HG02840 (cell line): Measurements from ENCODE around the gene TRDN.

Experiments used
- ATAC-seq: cut with Tn5 transposase; IDR thresholded peaks from one replicate; pipeline ENCODE4 v1.9.1; 2021; ENCODE audit warnings: mild to moderate bottlenecking, moderate library complexity, moderate number of reproducible peaks; ENCODE audit not compliant: unreplicated experiment, low FRiP score

TRDN gene, protein sequence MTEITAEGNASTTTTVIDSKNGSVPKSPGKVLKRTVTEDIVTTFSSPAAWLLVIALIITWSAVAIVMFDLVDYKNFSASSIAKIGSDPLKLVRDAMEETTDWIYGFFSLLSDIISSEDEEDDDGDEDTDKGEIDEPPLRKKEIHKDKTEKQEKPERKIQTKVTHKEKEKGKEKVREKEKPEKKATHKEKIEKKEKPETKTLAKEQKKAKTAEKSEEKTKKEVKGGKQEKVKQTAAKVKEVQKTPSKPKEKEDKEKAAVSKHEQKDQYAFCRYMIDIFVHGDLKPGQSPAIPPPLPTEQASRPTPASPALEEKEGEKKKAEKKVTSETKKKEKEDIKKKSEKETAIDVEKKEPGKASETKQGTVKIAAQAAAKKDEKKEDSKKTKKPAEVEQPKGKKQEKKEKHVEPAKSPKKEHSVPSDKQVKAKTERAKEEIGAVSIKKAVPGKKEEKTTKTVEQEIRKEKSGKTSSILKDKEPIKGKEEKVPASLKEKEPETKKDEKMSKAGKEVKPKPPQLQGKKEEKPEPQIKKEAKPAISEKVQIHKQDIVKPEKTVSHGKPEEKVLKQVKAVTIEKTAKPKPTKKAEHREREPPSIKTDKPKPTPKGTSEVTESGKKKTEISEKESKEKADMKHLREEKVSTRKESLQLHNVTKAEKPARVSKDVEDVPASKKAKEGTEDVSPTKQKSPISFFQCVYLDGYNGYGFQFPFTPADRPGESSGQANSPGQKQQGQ

DNA sequence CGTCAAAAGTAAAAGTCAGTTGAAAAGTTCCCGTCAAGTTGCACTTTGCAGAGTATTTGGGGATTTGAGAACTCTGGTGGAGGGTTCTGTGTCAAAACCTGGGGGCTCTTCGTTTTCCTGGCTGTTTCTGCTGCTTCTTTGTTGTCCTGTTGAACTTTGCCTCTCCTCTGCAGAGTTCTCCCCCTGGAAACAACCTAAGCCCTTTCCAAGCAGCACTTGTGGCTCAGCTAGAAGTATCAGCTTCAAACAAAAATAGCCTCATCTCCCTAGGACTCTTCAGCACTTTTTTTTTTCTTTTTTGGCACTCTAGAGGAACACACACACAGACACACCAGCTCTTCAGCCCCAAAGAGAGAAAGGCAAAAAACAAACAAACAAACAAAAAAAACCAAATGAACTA is at the start of gene TRDN:
TSS of gene TRDN (minus strand) at position 169 of the 400 bp plus-strand sequence. CDS start 175 bp downstream, outside the sequence.
- no peak for ATAC-seq

DNA sequence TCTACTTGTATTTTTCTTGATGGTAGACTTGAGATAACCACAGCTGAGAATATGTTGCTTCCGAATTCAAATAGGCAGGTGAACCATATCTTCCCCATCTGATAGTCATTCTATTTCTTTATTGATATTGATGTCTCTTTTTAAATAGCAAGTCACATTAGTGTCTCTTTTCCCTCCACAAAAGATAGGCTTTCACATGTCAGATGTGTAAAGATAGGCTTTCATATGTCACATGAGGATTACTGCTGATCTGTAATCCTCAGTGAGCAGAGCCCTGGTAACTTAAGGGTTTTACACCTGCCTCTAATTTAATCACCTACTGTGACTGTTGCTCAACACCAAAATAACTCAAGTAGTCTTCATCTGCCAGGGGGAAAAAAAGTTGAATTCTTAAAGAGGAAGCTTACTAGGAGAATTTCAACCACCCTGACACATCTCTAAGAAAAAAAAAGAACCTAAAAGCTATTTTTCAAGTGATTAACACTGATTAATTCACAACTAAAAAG is 45.3 kb upstream of the TRDN start:
- no peak for ATAC-seq

DNA sequence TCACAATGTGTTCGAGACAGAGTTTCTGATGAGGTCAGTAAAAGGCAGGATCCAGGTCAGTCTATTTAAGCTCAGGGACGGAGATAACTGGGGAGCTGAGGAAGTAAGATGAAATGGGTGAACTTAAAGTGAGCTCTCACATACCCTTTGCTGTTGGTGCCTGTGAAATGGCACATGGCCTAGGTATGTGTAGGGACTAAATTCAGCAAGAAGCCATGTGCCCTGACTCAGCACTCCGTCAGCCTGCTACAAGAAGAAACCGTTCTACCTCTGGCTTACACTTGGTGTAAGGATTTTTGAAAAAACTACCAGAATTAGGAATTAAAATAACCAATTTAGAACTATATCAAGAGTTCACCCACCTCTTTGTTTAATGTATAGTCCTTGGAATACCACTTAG is 41.1 kb upstream of the TRDN start:
- ATAC-seq = no peak

DNA sequence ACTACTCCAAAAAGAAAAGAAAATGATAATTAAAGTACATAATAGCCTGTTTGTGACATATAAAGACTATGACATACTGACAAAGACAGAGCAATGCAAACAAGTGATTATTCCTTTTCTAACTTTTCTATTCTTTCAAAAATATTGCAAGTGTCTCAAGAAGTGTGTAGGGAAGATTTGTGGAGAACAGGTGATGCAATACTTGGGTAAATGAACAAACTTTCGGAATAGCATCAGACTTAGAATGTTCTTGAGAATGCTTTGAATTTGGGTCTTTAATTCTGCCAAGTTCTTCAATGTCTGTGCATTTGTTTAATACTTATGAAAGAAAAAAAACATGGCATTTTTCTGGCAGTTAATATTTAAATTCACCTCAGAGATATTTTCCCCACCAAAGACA is 40.0 kb upstream of the TRDN start:
- no peak for ATAC-seq

DNA sequence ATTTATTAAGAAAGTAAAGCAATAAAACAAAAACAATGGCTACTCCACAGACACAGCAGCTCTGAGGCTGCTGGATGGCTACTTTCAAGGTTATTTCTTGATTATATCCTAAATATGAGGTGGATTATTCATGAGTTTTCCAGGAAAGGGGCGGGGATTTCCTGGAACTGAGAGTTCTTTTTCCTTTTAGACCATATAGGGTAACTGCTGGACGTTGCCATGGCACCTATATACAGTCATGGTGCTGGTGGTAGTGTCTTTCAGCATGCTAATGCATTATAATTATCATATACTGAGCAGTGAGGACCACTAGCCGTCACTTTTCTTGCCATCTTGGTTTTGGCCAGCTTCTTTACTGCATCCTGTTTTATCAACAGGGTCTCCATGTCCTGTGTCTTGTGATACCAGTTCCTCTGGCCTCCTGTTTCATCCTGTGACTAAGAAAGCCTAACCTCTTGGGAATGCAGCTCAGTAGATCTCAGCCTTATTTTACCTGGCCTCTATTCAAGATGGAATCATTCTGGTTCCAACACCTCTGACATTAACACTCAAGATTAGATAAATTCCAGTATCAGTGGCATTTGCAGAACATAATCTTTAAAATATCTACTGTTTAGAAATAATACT is 32.3 kb upstream of the TRDN start:
- no peak for ATAC-seq

DNA sequence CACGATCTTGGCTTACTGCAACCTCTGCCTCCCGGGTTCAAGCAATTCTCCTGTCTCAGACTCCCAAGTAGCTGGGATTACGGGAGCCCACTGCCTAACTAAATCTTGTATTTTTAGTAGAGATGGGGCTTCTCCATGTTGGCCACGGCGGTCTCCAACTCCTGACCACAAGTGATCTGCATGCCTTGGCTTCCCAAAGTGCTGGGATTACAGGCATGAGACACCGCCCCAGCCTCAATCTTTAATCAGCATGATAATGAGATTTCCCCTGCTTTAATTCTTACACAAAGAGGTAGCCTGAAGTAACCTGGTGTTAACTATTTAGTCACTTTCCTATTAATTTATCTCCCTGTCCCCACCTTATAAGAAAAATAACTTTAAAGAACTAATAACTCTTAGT is 31.3 kb upstream of the TRDN start:
- no peak for ATAC-seq

DNA sequence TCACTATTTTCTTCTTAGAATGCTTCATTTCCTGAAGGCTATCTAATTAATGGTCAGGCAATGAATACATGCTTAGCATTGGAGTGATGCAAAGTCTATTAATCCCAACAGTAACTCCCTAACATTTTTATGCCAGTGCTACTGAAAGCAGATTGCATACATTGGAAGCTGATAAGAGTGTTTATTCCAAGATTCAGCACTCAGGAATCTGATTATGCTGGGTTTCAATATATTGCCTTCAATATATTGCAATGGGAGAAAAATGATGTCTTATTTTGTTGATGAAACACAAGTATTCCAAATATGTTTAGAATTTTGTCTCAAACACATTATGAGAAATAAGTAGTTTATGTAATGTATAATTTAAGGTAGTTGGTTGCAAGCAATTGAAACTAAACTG is 26.7 kb upstream of the TRDN start:
- no peak for ATAC-seq

DNA sequence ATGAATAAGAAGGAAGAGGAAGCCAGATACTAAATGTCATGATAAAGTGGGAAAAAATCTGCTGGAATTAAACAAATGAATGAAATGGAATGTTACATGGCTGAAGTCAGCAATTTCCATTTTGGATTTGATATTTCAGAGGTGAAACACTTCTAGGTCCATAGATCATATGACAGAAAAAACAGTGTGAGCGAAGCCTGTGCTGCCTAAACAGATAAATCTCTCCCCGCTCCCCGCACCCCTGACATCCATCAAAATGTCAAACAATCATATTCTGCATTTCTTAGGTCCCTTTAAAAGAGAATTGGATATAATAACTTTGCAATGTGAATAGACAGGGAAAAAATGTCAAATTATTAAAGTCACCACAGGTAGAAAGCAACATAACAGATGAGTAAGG is 26.0 kb upstream of the TRDN start:
- ATAC-seq = no peak

DNA sequence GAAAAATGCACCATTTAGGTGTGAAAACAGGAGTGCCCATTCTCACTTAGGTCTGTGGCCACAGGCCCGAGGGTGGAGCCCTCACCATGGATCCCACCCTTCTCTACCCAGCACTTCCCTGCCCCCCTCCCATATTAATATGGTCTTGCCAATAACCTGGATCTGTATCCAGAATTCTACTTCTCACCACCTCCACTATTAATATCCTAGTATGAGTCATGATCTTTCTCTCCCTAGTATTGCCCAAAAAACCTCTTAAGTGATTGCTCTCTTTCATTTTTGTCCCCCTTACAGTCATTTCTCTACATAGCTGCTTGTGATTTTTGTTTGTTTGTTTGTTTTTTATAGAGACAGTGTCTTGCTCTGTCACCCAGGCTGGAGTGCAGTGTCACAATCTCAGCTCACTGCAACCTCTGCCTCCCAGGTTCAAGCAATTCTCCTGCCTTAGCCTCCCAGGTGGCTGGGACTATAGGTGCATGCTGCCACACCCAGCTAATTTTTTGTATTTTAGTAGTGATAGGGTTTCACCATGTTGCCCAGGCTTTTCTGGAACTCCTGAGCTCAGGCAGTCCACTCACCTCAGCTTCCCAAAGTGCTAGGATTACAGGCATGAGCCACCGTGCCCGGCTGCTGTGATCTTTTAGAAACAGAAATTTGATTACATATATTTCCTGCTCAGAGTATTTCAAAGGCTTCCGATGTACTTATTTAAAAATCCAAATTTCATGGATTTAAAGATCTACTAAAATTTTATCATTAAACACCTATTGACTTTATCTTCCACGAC is 24.5 kb upstream of the TRDN start:
- ATAC-seq = no peak

DNA sequence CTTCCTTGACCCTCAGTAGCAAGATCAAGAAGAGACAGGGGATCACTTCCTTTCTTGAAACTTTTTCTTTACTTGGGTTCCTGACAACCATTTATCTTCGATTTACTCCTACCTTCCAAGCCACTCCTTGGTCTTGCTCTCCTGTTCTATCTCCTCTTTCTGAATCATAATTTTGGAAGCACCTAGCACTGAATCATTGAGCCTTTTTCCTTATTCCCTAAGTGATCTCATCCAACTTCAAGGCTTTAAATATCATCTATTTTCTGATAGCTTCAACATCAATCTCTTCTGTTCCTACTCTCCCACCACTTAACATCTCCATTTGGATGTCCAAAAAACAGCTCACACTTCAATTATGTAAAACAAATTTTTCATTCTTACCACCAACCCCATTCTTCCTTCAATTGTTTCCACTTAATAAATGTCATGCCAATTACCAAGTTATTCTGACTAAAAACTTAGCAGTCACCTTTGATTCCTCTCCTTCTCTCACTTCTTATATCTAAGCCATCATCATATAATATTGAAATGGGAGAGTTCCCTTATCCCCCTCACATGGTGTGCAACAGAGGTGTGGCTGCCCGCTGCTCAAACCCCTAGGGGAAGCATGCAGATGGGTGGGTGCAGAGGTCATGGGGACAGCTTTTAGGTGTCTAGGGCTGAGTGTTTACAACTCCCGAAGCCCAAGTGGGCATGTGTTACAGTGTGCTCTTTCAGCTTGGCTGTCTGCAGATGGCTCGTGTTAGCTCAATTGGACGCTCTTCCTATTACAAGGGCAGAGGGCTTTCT is 23.4 kb upstream of the TRDN start:
- no peak for ATAC-seq

DNA sequence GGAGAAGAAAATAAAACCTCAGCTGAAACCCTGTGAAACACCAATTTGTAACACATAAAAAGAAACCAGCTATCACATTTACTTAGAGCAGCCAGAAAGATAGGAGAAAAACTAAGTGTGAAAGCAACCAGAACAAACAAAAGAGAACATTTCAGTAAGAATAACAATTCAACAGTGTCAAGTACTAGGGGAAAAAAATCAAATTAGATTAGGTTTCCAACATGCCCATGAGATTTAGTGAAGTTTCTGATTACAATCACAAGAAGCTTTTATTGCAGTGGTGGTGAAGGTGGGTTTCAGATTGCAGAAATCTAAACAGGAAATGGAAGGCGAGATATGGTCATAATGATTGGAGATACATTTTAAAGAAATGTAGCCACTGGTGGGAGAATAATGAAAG is 22.1 kb upstream of the TRDN start:
- ATAC-seq = no peak

DNA sequence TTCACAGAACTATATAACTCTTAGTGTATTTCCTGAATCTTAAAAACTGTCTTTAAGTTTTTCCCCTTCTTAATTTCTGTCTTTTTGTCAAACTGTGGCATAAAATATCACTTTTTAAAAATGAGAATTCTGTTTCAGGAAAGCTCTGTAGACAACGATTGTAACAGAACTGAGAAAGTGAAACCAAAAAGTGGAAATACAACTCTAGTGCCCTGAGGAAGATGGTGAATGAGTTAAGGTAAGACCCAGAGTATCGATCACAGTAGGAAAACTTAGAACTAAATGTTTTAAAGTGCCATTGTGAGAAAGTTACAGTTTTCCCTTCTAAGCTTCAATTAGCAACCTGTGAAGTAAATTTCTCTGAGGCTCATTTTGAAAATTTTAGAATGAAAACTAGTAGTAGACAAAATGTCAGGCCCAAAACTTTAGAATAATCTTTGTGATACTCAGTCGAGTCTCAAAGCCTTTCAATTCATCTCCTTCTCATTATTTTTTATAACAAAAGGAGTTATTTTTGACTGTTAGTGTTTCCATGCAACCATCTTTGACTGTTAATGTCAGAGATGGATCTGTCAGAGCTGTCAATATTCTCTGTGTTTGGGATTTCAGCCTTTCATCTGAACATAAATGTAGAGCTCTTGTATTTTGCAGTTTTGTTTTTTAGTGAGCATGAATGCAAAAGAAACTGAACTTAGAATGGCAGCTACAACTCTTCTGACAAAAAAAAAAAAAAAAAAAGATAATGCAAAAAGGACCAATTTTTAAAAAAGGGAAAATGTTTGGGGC is 19.0 kb upstream of the TRDN start:
- no peak for ATAC-seq

DNA sequence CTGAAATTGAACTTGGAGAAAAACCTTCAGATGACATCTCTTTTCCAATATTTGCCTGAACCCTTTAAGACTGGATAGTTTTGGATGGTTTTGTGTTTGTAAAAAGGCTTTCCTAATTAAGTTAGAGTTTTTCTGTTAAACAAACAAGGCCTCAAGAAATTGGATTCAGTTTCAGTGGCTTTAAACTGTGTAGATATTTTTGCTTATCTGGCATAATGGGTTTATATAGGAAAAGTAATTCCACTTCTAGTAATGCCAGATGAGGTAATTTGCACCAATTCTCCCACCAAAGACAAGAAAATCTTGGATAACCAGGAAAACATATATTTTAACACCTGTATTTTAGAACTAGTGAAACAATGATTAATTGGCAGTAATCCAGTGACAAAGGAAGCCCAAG is 12.0 kb upstream of the TRDN start:
- no peak for ATAC-seq

DNA sequence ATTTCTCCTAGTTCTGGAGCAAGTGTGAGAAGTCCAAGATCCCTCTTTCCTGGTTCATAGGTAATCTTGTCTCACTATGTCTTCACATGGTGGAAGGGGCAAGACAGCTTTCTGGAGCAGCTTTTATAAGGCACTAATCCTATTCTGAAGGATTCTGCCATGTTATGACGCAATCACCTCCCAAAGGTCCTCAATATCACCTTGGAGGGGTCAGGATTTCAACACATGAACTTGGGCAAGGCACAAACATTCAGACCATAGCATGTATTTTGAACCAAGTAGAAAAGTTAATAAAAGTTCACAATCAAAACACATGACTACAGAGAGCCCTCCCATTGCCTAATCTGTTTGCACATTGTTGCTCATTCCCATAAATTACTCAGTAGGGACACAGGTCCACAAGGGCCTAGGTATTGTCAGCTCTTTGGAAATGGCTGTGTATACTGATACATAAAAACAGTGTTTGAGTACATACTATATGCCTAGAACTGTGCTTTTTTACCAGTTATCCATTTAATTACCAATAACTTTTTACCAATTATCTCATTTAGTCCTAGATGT is 11.3 kb upstream of the TRDN start:
- no peak for ATAC-seq

DNA sequence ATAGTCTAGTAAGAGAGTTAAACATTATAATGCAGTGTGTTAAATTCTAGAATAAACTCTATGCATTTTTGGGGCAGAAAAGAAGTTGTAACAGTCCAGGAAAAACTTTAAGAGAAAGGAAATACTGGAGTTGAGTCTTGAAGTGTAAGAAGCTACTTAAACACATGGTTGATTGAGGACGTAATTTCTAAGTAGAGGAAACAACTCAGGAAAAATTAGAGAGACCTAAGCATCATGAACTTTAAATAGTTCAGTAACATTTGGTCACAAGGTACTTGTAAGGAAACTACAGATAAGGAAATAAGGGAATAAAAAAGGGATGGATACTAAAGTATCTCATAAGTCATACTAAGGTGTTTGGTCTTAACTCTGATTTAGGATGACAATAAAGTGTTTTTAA is 4.7 kb upstream of the TRDN start:
- no peak for ATAC-seq

DNA sequence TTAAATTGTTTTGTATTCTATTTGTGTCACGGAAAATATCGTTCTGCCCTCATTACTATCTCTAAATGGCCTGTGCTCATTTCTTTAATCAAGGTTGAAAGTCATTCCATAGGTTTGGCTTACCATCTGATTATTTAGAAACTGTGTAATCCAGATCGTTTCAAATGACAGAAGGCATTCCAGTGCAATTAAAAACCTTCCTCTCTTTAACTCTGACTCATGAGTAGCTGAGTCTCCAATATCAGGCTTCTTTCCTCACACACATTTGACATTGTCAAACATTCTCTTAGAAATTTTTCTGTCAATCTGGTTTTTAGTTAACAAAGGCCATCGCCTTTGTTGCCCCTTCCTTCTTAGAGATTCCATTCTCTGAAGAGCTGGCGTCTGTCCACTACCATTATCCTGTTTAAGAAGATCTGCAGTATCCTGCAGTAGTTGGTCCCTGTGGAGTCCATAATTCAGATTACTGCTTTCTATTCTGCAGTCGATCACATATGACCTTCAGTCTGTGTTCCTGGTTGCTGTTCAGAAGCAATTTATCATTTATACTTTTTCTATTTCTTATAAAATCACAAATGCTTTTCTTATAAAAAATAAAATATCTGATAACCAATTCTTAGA is 3.9 kb upstream of the TRDN start:
- ATAC-seq = no peak

DNA sequence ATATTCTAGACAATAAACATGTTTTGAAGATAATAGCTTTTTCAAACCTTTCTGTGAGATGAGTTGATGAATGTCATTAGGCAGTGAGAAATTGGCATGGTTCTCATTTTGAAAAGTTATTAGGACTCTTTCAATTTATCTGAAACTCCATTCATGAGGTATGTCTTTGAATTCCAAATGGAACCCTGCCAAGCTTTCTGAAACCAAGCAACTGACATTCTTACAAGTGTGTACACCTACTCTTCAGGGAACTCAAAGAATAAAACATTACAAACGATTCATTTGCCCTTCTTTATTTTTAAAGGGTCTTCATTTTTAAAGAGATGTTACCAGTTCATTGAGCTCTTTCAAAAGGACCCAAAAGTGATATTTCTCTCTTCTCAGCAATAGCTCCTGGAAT is 2.1 kb upstream of the TRDN start:
- ATAC-seq = no peak

DNA sequence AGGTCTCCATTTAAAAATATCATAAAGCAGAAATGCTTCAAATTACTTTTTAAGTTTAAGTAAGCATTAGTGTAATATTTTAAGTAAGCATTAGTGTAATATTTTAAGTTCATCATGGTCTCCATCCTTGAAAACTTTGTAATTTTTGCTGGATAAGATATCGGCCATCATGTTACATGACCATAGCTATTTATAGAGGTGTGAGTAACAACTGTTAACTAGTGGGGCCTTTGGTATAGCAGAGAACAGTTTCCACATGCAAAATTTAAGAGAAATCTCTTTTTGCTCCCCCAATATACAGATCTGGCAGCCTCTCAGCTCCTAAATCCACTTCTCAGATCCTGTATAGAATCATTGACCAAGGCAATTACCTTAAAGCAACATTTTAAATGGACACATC is 468 bp downstream of the TRDN start:
- ATAC-seq = no peak
